GM18498 (cell line): Measurements from ENCODE around the gene PNPLA3.
"Not testable (repeated sequence)": the region's sequence is repeated elsewhere in the genome, so short reads cannot be mapped to it uniquely, and the experiment has no call there.

Experiments
- ATAC-seq: cut with Tn5 transposase; IDR thresholded peaks from one replicate; pipeline ENCODE4 v1.9.1; 2021; ENCODE audit warnings: mild to moderate bottlenecking, moderate library complexity; ENCODE audit not compliant: unreplicated experiment

The PNPLA3 gene

GRCh38 chr22:43889201-43889859 is 34.3 kb upstream of the PNPLA3 start:
- no peak for ATAC-seq

- ATAC-seq: no peak
These were observed 33.7 kb upstream of the PNPLA3 start for GRCh38 chr22:43889860-43890253.

GRCh38 chr22:43890901-43891331 is 32.7 kb upstream of the PNPLA3 start:
- ATAC-seq: no peak

GRCh38 chr22:43891360-43892182 is 32.0 kb upstream of the PNPLA3 start, which contains the start of gene PNPLA5:
Gene PNPLA5 (minus strand): TSS chr22:43892013. CDS start chr22:43891880, 133 bp downstream.
- no peak for ATAC-seq

- no peak for ATAC-seq
These were observed 31.3 kb upstream of the PNPLA3 start for GRCh38 chr22:43892183-43892894.

- ATAC-seq: no peak
These were observed 30.3 kb upstream of the PNPLA3 start for GRCh38 chr22:43893266-43893665.

- ATAC-seq: no peak
These were observed 29.5 kb upstream of the PNPLA3 start for GRCh38 chr22:43894122-43894521.

- ATAC-seq: no peak
These were observed 27.5 kb upstream of the PNPLA3 start for GRCh38 chr22:43895986-43896645.

- no peak for ATAC-seq
These were observed 25.8 kb upstream of the PNPLA3 start for GRCh38 chr22:43897751-43898261.

- no peak for ATAC-seq
These were observed 23.4 kb upstream of the PNPLA3 start for GRCh38 chr22:43900206-43900605.

- no peak for ATAC-seq
These were observed 21.5 kb upstream of the PNPLA3 start for GRCh38 chr22:43901976-43902643.

- not testable (repeated sequence) for ATAC-seq
These were observed 20.6 kb upstream of the PNPLA3 start for GRCh38 chr22:43903033-43903432.

- ATAC-seq: not testable (repeated sequence)
These were observed 19.2 kb upstream of the PNPLA3 start for GRCh38 chr22:43904412-43904811.

- no peak for ATAC-seq
These were observed 17.9 kb upstream of the PNPLA3 start for GRCh38 chr22:43905681-43906080.

- no peak for ATAC-seq
These were observed 13.9 kb upstream of the PNPLA3 start for GRCh38 chr22:43909708-43910107.

- no peak for ATAC-seq
These were observed 13.4 kb upstream of the PNPLA3 start for GRCh38 chr22:43910178-43910695.

- ATAC-seq: no peak
These were observed 12.3 kb upstream of the PNPLA3 start for GRCh38 chr22:43911351-43911750.

GRCh38 chr22:43917521-43917920 is 6.1 kb upstream of the PNPLA3 start:
- ATAC-seq: no peak

GRCh38 chr22:43919106-43919973 is 4.3 kb upstream of the PNPLA3 start:
- no peak for ATAC-seq
